Measurements from ENCODE around the gene DUS1L.

DNA sequence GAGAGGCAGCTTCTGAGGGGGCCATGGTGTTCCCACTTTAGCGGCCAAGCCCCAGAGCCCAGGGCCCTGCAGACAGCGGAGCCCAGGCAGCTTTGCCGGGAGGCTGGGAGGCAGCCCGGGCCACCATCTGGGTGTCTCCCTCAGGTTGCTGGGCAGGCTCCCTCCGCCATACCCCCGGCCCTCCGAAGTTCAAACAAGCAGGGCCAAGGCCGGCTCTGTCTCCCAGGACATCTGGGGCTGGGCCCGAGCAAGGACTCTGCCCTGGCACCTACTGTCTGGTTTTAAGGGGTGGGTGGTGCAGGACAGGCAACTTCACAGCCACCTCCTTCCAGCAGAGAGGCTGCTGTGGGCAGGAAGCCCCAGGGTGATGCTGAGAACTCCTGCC lies 2.6 kb downstream of the DUS1L start:
- no peak; the same call in 1 of the 2 replicates for TF ChIP-seq POLR2AphosphoS5 (IDR thresholded peaks at IDR 0.05; ENCODE audit: low read depth, low read length)
- TF ChIP-seq POLR2A (IDR thresholded peaks at IDR 0.05; ENCODE audit: low read depth, low read length) = no peak
- no peak for TF ChIP-seq TAF1 (IDR thresholded peaks at IDR 0.05; ENCODE audit: low read depth, low read length)
- no peak for TF ChIP-seq SPI1 (IDR thresholded peaks at IDR 0.05; ENCODE audit: low read depth, low read length)
- no peak for TF ChIP-seq PAX5 (IDR thresholded peaks at IDR 0.05; ENCODE audit: insufficient read depth, low read length, severe bottlenecking)

Measured in GM12891 (cell line).